SU-DHL-6 (cell line): Measurements from ENCODE around the gene HJURP.
"Not testable (repeated sequence)": the region's sequence is repeated elsewhere in the genome, so short reads cannot be mapped to it uniquely, and the experiment has no call there.

Source experiments
- CTCF ChIP-seq: fragments of 200-600 bp; sonication (generic); IDR thresholded peaks from one replicate; pipeline ENCODE4 v1.5.1; 2017; ENCODE audit warnings: antibody characterized with exemption, mild to moderate bottlenecking, low read length, moderate library complexity; ENCODE audit not compliant: insufficient read depth, poor library complexity, severe bottlenecking
- EZH2phosphoT487 ChIP-seq: fragments of 200-600 bp; sonication (generic), shearing (Covaris generic); conservative IDR thresholded peaks from 2 replicates; pipeline ENCODE4 v1.6.1; 2018; ENCODE audit warnings: mild to moderate bottlenecking, antibody characterized with exemption, low read length, moderate library complexity, mixed read lengths

- TF ChIP-seq CTCF, EZH2phosphoT487: not testable (repeated sequence)
Measured at GRCh38 chr2:233872125-233872524, 17.8 kb upstream of the HJURP start.
